Measurements from ENCODE around the gene PTPRD.

DNA sequence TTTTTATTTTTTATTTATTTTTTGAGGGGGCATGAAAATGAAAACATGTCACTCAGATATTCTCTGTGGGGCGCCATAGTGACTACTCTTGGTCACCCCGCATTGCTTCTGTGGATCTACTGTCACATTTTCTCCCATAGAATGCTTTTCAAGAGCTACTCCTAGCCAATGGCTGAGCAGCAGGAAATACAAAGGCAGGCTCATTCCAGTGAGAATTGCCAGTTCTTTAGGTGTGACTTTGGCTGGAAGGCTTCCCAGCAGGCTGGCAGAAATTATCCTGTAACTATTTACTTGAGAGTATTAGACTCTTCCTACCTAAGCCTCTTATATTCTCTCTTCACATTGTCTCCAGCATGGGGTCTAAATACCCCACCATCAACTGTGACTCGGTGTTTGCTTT is 21.0 kb upstream of the PTPRD start:
- TF ChIP-seq, protein P1, sequence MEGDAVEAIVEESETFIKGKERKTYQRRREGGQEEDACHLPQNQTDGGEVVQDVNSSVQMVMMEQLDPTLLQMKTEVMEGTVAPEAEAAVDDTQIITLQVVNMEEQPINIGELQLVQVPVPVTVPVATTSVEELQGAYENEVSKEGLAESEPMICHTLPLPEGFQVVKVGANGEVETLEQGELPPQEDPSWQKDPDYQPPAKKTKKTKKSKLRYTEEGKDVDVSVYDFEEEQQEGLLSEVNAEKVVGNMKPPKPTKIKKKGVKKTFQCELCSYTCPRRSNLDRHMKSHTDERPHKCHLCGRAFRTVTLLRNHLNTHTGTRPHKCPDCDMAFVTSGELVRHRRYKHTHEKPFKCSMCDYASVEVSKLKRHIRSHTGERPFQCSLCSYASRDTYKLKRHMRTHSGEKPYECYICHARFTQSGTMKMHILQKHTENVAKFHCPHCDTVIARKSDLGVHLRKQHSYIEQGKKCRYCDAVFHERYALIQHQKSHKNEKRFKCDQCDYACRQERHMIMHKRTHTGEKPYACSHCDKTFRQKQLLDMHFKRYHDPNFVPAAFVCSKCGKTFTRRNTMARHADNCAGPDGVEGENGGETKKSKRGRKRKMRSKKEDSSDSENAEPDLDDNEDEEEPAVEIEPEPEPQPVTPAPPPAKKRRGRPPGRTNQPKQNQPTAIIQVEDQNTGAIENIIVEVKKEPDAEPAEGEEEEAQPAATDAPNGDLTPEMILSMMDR (IDR thresholded peaks at IDR 0.05) = no peak
- TF ChIP-seq EP300 (IDR thresholded peaks at IDR 0.05) (no peak), POLR2A (IDR thresholded peaks at IDR 0.05) (no peak)

Data from ovary (tissue), 3 donors.